Astrocyte of the spinal cord (primary cell): Measurements from ENCODE around the gene UNC13A.
A peak's percentile ranks its signal among the peaks of the same experiment; 100 is the strongest.

Experiments used
- DNase-seq: peaks from one replicate; pipeline ENCODE4 v3.0.0; 2011; ENCODE audit warnings: low read depth, low spot score
- H3K4me3 ChIP-seq: 2 replicates; pipeline ENCODE4 v1.5.1; 2011; ENCODE audit warnings: low read depth, mild to moderate bottlenecking, low read length, moderate library complexity
- in situ Hi-C: cut with HindIII; loops from 2 replicates; pipeline ENCODE4 v1.10.0; 2017; ENCODE audit warnings: low sequenced_read_pairs
- TF ChIP-seq, protein P1 (sequence below): IDR thresholded peaks from 2 replicates; pipeline ENCODE4 v1.5.1; 2012; ENCODE audit warnings: low read depth, mild to moderate bottlenecking, low read length, inconsistent platforms

UNC13A gene

DNA sequence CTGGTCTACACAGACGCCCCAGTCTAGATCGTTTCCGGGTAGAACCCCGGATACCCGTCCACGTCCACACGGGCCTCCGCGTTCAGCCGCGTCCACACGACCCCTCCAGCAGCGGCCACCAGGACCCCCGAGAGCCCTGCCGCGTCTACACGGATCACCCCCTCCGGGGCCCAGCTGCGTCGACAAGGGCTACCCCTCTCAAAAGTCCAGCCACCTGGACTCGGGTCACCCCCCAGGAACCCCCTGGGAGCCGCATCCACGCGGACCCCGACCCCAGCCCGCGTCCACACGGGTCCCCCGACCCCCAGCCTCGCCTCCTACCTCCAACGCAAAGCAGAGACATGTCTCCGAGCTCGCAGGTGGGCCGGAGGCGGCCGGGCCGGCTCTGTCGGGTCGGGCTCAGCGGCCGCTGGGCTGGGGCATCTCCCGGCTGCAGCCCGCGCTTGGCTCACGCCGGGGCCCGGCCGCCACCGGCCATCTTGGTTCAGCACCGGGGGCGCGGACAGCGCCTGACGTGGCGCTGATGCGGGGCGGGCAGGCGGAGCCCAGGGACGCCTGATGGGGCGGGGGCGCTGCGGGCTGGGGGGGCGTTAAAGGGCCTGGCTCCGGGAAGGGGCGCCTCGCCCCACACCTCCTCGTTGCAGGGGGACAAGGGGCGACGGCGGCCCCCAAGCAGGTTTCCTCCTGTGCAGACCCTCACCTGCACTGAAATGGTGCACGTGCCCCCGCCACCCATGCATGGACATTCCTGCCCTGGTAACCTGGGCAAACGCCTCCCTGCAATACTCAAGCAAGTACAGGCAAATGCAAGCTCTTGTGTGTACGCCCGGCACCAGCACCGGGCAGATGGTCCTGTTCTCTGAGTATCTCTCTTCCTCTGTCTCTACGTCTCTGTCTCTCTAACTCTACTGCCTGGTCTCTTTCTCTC, at the start of gene UNC13A:
Gene UNC13A (minus strand): TSS at position 498 of the 928 bp plus-strand sequence. CDS start 155 bp downstream, at position 343.
- in situ Hi-C loops = no loop called here
- peak within 1 kb of the TSS; percentile 22 for H3K4me3 ChIP-seq
- TF ChIP-seq, protein P1, sequence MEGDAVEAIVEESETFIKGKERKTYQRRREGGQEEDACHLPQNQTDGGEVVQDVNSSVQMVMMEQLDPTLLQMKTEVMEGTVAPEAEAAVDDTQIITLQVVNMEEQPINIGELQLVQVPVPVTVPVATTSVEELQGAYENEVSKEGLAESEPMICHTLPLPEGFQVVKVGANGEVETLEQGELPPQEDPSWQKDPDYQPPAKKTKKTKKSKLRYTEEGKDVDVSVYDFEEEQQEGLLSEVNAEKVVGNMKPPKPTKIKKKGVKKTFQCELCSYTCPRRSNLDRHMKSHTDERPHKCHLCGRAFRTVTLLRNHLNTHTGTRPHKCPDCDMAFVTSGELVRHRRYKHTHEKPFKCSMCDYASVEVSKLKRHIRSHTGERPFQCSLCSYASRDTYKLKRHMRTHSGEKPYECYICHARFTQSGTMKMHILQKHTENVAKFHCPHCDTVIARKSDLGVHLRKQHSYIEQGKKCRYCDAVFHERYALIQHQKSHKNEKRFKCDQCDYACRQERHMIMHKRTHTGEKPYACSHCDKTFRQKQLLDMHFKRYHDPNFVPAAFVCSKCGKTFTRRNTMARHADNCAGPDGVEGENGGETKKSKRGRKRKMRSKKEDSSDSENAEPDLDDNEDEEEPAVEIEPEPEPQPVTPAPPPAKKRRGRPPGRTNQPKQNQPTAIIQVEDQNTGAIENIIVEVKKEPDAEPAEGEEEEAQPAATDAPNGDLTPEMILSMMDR = no peak
- DNase-seq = peak; percentile 34

DNA sequence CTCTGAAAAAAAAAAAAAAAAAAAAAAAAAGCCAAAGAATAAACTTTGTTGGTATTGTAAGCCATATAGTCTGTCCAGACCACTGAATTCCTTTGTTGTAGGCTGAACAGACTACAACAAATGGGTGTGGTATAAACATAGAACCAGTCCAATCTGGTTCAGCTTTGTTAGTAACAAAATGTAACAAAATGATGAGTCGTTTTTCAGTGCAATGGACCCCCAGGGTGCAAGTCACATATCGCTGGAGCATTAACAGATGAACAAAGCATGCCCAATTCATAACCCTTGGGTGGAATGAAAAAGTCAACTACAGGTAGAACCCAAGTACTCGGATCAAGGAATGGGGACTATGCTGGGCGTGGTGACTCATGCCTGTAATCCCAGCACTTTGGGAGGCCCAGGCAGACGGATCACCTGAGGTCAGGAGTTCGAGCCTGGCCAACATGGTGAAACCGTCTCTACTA, 49.6 kb upstream of the UNC13A start:
- TF ChIP-seq, protein P1 = no peak
- DNase-seq = peak; percentile 21
- in situ Hi-C loops = no loop called here
- H3K4me3 ChIP-seq = no peak overlapping the region

DNA sequence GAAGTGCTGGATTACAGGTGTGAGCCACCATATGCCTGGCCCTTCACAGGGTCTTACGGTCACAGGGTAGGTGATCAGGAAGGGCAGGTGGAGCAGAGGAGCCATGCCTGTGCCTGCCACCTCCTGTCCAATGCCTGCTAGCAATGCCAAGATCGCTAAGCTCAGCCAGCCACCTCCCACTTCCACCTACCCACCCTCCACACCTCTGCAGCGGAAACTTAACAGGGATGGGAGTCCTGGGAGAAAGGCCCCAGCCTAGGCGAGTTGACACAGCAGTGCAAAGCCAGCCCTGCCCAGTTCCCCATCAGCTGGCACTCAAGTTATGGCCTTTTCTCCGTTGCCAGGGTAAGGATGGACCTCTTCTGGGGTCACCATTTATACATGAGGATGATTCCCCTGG, 47.3 kb upstream of the UNC13A start:
- TF ChIP-seq, protein P1 = no peak
- no peak overlapping the region for H3K4me3 ChIP-seq
- in situ Hi-C loops = no loop called here

DNA sequence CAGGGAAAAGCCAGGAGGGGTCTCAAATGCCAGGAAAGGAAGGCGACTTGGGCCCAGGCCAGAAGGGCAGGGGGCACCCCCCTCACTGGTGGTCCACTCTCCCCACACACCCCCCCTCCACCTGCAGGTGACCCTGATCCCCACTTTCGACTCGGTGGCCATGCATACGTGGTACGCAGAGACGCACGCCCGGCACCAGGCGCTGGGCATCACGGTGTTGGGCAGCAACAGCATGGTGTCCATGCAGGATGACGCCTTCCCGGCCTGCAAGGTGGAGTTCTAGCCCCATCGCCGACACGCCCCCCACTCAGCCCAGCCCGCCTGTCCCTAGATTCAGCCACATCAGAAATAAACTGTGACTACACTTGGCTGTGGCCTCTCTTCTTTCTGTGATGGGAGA, 46.0 kb upstream of the UNC13A start:
- DNase-seq = no peak
- TF ChIP-seq, protein P1 = no peak
- in situ Hi-C loops = no loop called here
- H3K4me3 ChIP-seq = no peak overlapping the region

More for the DNA sequence above, 47.3 kb upstream of the UNC13A start:
- DNase-seq = no peak

DNA sequence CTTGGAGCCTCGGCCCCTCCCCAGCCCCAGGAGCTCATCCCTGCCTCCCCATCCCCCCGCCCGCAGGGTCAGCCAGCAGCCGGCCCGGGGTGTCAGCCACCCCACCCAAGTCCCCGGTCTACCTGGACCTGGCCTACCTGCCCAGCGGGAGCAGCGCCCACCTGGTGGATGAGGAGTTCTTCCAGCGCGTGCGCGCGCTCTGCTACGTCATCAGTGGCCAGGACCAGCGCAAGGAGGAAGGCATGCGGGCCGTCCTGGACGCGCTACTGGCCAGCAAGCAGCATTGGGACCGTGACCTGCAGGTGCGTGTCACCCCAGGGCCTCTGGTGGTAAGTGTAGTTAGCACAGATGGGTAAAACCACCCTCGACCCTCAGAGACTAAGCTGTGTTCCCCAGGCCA, 45.0 kb upstream of the UNC13A start:
- DNase-seq = no peak
- TF ChIP-seq, protein P1 = no peak
- in situ Hi-C loops = no loop called here
- no peak overlapping the region for H3K4me3 ChIP-seq

DNA sequence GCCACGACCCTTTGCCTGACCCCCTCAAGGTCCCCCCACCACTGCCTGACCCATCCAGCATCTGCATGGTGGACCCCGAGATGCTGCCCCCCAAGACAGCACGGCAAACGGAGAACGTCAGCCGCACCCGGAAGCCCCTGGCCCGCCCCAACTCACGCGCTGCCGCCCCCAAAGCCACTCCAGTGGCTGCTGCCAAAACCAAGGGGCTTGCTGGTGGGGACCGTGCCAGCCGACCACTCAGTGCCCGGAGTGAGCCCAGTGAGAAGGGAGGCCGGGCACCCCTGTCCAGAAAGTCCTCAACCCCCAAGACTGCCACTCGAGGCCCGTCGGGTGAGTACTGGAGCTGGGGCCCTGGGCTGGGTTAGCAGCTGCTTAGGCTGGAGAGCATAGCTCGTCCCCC, 39.7 kb upstream of the UNC13A start:
- no peak overlapping the region for H3K4me3 ChIP-seq
- TF ChIP-seq, protein P1 = no peak
- in situ Hi-C loops = no loop called here
- DNase-seq = no peak
